ENCODE measurements around the gene EFNA5.
A peak's percentile ranks its signal among the peaks of the same experiment; 100 is the strongest.

Gene EFNA5

DNA sequence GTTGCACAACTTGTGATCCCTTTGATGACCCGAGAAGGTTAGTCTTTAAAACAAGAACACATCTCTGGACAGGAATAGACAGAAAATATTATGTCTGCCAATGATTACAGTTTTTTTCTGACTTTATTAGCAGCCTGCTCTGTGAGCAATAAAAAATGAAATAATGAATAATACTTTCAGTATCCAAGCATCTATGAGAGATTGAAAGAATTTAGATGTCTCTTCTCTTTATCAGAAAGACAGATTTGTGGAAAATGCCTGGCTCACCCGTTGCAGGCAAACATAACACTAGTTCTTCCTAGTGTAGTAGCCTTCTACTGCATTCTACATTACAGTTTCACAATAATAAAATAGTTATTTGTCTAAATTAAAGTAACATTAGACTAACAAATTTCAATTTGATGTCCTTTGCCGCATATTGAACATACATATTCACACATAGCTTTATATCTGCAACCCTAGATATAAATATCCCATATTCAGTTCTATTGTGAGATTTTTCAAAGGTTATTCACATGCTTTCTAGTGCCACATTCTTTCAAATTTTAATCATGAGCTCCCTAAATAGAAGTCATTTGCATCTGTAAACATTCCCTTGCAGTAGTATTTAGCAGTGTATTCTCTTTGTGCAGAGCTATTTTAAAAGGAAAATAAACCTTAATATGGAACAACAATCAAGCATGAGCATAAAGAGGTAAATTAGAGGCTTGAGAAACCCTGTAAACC is 267.3 kb downstream of the EFNA5 start:
- Histone ChIP-seq H3K56ac (ENCODE audit: low read length) (no peak overlapping the region), H3K27ac (ENCODE audit: low read depth, low read length) (no peak overlapping the region), H4K5ac (ENCODE audit: low read length) (no peak overlapping the region), H3K9ac (ENCODE audit: low read length) (no peak overlapping the region), H3K79me1 (ENCODE audit: low read length) (no peaks in the 10 kb centered on the region), H3K27me3 (ENCODE audit: insufficient read depth, low read length, poor library complexity) (no peaks in the 10 kb centered on the region), H2BK5ac (ENCODE audit: low read length) (no peak overlapping the region), H3K4ac (ENCODE audit: low read depth, low read length) (no peak overlapping the region), H3K4me1 (ENCODE audit: control insufficient read depth, low read depth, low read length) (peaks cover 3% of the 10 kb centered on the region), H4K8ac (ENCODE audit: low read depth, low read length) (no peak overlapping the region), H2AK5ac (ENCODE audit: low read length) (no peak overlapping the region), H2BK120ac (ENCODE audit: low read depth, low read length) (no peak overlapping the region), H3K18ac (ENCODE audit: low read length) (no peak overlapping the region), H3K4me3 (ENCODE audit: low read length) (no peak overlapping the region), H3K23ac (ENCODE audit: low read length) (no peak overlapping the region), H3K36me3 (ENCODE audit: control insufficient read depth, insufficient read depth, low read length) (no peaks in the 10 kb centered on the region), H3K79me2 (ENCODE audit: control insufficient read depth, insufficient read depth, low read length) (no peaks in the 10 kb centered on the region), H3K4me2 (ENCODE audit: low read length) (no peak overlapping the region), H2BK15ac (replicated peaks; ENCODE audit: low read depth) (no peak overlapping the region)
- DNase-seq = no peak
- WGBS (ENCODE audit: extremely low coverage, insufficient coverage, low lambda C conversion rate) = no CpG with 5 or more reads among the region's 3 CpGs

DNA sequence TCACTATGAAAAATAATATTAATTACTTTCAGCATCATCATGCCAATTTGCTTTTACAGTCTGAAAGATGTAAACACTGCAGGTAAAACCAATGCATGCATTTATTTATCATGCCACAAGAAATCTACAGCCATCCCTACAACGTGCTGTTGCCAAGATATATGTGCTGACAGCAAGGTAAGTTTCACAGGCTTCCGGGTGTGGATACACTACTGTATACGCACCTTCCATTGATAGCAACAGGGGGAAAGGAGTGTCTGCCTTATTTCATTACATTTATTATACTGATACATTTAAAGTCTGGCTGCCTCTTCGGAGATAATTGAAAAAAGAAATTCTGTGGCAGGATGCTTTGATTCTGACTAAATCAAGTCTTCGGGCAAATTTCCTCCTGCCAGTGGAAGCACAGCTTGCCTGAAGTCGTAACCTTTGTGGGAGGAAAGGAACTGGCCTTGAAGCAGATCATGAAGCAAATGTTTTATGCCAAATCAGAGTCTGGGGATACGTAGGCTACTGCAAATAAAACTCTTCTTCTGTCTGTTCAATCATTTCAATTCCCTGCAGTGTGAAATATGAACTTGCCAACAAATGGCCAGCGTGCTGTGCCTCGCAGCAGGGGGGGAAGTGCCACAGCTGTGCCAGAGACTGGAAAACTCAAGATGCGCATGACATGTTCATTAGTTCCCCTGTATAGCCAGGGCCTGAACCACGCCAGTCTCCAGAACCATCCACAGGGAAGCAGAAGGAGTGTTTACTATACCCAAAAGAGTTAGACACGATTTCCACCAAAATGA is 268.1 kb downstream of the EFNA5 start:
- no peak overlapping the region for H3K4me2 ChIP-seq (ENCODE audit: low read length)
- peaks cover 3% of the 10 kb centered on the region for H3K4me1 ChIP-seq (ENCODE audit: control insufficient read depth, low read depth, low read length)
- no peak overlapping the region for H2BK5ac ChIP-seq (ENCODE audit: low read length)
- no peak overlapping the region for H3K23ac ChIP-seq (ENCODE audit: low read length)
- H2BK120ac ChIP-seq (ENCODE audit: low read depth, low read length) = no peak overlapping the region
- no peaks in the 10 kb centered on the region for H3K36me3 ChIP-seq (ENCODE audit: control insufficient read depth, insufficient read depth, low read length)
- H3K27me3 ChIP-seq (ENCODE audit: insufficient read depth, low read length, poor library complexity) = no peaks in the 10 kb centered on the region
- no peak overlapping the region for H3K4ac ChIP-seq (ENCODE audit: low read depth, low read length)
- H2AK5ac ChIP-seq (ENCODE audit: low read length) = no peak overlapping the region
- peak overlapping the region; percentile 6 for H3K56ac ChIP-seq (ENCODE audit: low read length)
- no peak overlapping the region for H3K9ac ChIP-seq (ENCODE audit: low read length)
- no peak overlapping the region for H3K18ac ChIP-seq (ENCODE audit: low read length)
- no peak overlapping the region for H2BK15ac ChIP-seq (replicated peaks; ENCODE audit: low read depth)
- DNase-seq = no peak
- no peak overlapping the region for H4K5ac ChIP-seq (ENCODE audit: low read length)
- no CpG with 5 or more reads among the region's 12 CpGs for WGBS (ENCODE audit: extremely low coverage, insufficient coverage, low lambda C conversion rate)
- no peak overlapping the region for H4K8ac ChIP-seq (ENCODE audit: low read depth, low read length)
- H3K27ac ChIP-seq (ENCODE audit: low read depth, low read length) = no peak overlapping the region
- H3K79me2 ChIP-seq (ENCODE audit: control insufficient read depth, insufficient read depth, low read length) = no peaks in the 10 kb centered on the region
- no peak overlapping the region for H3K4me3 ChIP-seq (ENCODE audit: low read length)
- H3K79me1 ChIP-seq (ENCODE audit: low read length) = no peaks in the 10 kb centered on the region

DNA sequence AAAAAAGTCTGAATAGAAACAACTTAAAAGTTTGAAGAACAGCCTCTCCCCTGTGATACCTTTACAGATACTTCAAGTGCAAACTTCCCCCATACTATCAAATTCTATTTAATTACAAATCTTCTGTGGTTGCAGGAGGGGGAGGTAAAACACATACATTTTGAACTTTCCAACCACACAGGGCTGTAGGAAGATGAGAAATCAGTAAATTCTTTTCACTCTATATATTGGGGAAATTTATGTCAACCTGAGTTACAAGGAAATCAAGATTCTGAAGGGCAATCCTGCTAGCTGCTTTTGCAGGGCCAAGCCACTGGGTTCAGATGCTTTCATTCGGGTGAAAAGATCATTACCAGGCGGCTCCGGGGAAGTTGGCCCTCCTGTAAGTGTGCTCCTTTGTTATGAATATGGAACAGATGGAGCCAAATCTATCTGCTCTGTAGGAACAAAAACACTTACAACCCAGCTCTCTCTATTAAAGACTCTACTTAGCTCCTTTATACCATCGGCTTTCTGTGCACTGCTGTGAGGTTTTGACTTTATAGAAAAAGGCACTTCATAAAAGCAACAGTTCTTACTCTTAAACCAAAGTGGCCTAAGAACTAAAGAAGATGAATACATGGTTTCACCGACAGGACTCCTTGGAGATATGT is 269.1 kb downstream of the EFNA5 start:
- no peak overlapping the region for H3K4me2 ChIP-seq (ENCODE audit: low read length)
- H3K23ac ChIP-seq (ENCODE audit: low read length) = no peak overlapping the region
- H3K79me2 ChIP-seq (ENCODE audit: control insufficient read depth, insufficient read depth, low read length) = no peaks in the 10 kb centered on the region
- no peaks in the 10 kb centered on the region for H3K27me3 ChIP-seq (ENCODE audit: insufficient read depth, low read length, poor library complexity)
- H4K5ac ChIP-seq (ENCODE audit: low read length) = no peak overlapping the region
- no peak overlapping the region for H3K4me3 ChIP-seq (ENCODE audit: low read length)
- H2BK5ac ChIP-seq (ENCODE audit: low read length) = no peak overlapping the region
- no peak overlapping the region for H3K18ac ChIP-seq (ENCODE audit: low read length)
- no peak overlapping the region for H2AK5ac ChIP-seq (ENCODE audit: low read length)
- peaks cover 6% of the 10 kb centered on the region for H3K4me1 ChIP-seq (ENCODE audit: control insufficient read depth, low read depth, low read length)
- H3K36me3 ChIP-seq (ENCODE audit: control insufficient read depth, insufficient read depth, low read length) = no peaks in the 10 kb centered on the region
- no peaks in the 10 kb centered on the region for H3K79me1 ChIP-seq (ENCODE audit: low read length)
- H2BK120ac ChIP-seq (ENCODE audit: low read depth, low read length) = no peak overlapping the region
- no peak overlapping the region for H3K27ac ChIP-seq (ENCODE audit: low read depth, low read length)
- no peak overlapping the region for H4K8ac ChIP-seq (ENCODE audit: low read depth, low read length)
- WGBS (ENCODE audit: extremely low coverage, insufficient coverage, low lambda C conversion rate) = no CpG with 5 or more reads among the region's 5 CpGs
- no peak overlapping the region for H3K56ac ChIP-seq (ENCODE audit: low read length)
- no peak overlapping the region for H3K4ac ChIP-seq (ENCODE audit: low read depth, low read length)
- DNase-seq = no peak
- no peak overlapping the region for H2BK15ac ChIP-seq (replicated peaks; ENCODE audit: low read depth)
- no peak overlapping the region for H3K9ac ChIP-seq (ENCODE audit: low read length)

DNA sequence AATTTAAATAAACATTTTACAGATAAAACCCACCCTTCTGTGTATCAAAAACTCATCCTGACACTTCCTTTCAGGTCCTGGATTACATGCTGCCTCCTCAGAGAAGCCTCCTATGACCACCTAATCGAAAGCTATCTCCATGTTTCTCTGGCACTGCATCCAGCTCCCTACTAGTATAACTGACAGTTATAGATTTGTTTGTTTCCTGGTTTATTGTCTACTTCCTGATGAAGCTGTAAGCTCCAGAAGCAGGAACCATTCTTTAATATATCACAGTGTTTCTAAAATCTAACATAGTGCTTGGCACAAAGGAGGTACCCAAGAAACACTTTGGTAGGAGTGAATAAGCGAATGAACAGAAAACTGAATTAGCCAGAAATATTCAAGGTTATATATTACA is 270.4 kb downstream of the EFNA5 start:
- Histone ChIP-seq H3K23ac (ENCODE audit: low read length) (no peak overlapping the region), H2BK15ac (replicated peaks; ENCODE audit: low read depth) (no peak overlapping the region), H3K79me2 (ENCODE audit: control insufficient read depth, insufficient read depth, low read length) (no peaks in the 10 kb centered on the region), H4K5ac (ENCODE audit: low read length) (no peak overlapping the region), H3K36me3 (ENCODE audit: control insufficient read depth, insufficient read depth, low read length) (no peaks in the 10 kb centered on the region), H3K4me1 (ENCODE audit: control insufficient read depth, low read depth, low read length) (peaks cover 7% of the 10 kb centered on the region), H3K4me3 (ENCODE audit: low read length) (no peak overlapping the region), H3K18ac (ENCODE audit: low read length) (no peak overlapping the region), H4K8ac (ENCODE audit: low read depth, low read length) (no peak overlapping the region), H3K27ac (ENCODE audit: low read depth, low read length) (no peak overlapping the region), H3K79me1 (ENCODE audit: low read length) (no peaks in the 10 kb centered on the region), H2BK5ac (ENCODE audit: low read length) (no peak overlapping the region), H3K56ac (ENCODE audit: low read length) (no peak overlapping the region), H3K4ac (ENCODE audit: low read depth, low read length) (no peak overlapping the region), H3K4me2 (ENCODE audit: low read length) (no peak overlapping the region), H2BK120ac (ENCODE audit: low read depth, low read length) (no peak overlapping the region), H3K27me3 (ENCODE audit: insufficient read depth, low read length, poor library complexity) (no peaks in the 10 kb centered on the region), H2AK5ac (ENCODE audit: low read length) (no peak overlapping the region), H3K9ac (ENCODE audit: low read length) (no peak overlapping the region)
- no peak for DNase-seq
- no CpG with 5 or more reads among the region's 2 CpGs for WGBS (ENCODE audit: extremely low coverage, insufficient coverage, low lambda C conversion rate)

DNA sequence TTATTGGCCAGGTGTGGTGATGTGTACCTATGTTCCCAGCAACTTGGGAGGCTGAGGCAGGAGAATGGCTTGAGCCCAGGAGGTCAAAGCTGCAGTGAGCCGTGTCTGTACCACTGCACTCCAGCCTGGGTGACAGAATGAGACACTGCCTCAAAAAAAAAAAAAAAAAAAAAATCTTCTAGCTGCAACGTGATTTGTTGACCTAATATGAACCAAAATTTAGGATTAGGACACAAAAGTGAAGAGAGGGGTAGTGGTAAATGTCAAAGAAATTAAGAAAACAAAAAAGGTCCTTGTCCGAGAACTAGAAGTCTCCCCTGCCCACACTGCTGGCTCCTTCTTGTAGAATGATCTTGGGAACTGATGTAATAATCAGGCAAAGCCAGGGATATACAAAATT is 272.0 kb downstream of the EFNA5 start:
- no peak overlapping the region for H3K56ac ChIP-seq (ENCODE audit: low read length)
- H3K27me3 ChIP-seq (ENCODE audit: insufficient read depth, low read length, poor library complexity) = no peaks in the 10 kb centered on the region
- no peaks in the 10 kb centered on the region for H3K79me1 ChIP-seq (ENCODE audit: low read length)
- H4K8ac ChIP-seq (ENCODE audit: low read depth, low read length) = no peak overlapping the region
- H3K18ac ChIP-seq (ENCODE audit: low read length) = no peak overlapping the region
- peaks cover 7% of the 10 kb centered on the region for H3K4me1 ChIP-seq (ENCODE audit: control insufficient read depth, low read depth, low read length)
- no peak overlapping the region for H2BK15ac ChIP-seq (replicated peaks; ENCODE audit: low read depth)
- no peak overlapping the region for H3K4me2 ChIP-seq (ENCODE audit: low read length)
- H3K36me3 ChIP-seq (ENCODE audit: control insufficient read depth, insufficient read depth, low read length) = no peaks in the 10 kb centered on the region
- H3K9ac ChIP-seq (ENCODE audit: low read length) = no peak overlapping the region
- H4K5ac ChIP-seq (ENCODE audit: low read length) = no peak overlapping the region
- no CpG with 5 or more reads among the region's 3 CpGs for WGBS (ENCODE audit: extremely low coverage, insufficient coverage, low lambda C conversion rate)
- no peak overlapping the region for H3K27ac ChIP-seq (ENCODE audit: low read depth, low read length)
- H3K79me2 ChIP-seq (ENCODE audit: control insufficient read depth, insufficient read depth, low read length) = no peaks in the 10 kb centered on the region
- no peak overlapping the region for H2BK120ac ChIP-seq (ENCODE audit: low read depth, low read length)
- H2BK5ac ChIP-seq (ENCODE audit: low read length) = no peak overlapping the region
- no peak overlapping the region for H3K4ac ChIP-seq (ENCODE audit: low read depth, low read length)
- DNase-seq = no peak
- H3K23ac ChIP-seq (ENCODE audit: low read length) = no peak overlapping the region
- no peak overlapping the region for H3K4me3 ChIP-seq (ENCODE audit: low read length)
- no peak overlapping the region for H2AK5ac ChIP-seq (ENCODE audit: low read length)

Measured in mesendoderm (in vitro differentiated cells).